Measurements from ENCODE around the gene CFAP100.

DNA sequence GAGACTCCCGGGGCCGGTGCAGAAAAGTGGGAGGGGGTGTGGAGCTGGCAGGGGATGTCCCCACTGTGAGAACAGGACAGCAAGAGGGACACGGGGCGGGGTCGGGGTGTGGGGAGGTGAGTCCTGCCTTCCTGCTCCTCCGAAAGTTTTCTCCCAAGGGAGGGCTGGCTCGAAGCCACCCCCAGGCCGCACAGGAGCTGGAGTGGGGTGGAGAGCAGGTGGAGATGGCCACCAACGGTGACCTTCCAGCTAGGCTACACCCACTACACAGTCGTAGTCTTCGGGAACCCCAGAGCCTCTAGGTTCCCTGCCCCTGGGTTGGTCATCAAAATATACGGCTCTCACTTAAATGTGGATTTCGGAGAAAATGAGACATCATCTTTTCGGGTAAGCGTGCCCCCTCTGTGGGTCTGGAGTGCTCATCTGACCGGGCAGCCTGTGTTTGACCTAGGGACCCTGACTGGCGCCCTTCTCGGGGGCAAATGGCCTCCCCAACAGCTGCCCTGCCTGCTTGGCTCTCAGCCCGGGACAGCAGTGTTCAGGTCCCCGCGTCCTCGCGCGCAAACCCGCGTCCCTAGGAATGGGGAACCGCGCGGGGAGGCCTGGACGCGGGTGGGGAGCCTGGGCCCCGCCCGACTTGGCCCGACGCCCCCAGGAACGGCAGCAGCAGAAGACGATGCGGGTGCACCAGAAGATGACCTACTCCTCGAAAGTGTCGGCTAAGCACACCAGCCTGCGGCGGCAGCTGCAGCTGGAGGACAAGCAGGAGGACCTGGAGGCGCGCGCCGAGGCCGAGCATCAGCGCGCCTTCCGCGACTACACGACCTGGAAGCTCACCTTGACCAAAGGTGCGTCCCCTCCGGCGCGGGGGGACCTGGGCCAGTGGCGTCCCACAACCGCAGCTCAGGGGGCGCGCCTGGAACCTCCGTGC is 21.2 kb downstream of the CFAP100 start:
- TF ChIP-seq, protein P1, sequence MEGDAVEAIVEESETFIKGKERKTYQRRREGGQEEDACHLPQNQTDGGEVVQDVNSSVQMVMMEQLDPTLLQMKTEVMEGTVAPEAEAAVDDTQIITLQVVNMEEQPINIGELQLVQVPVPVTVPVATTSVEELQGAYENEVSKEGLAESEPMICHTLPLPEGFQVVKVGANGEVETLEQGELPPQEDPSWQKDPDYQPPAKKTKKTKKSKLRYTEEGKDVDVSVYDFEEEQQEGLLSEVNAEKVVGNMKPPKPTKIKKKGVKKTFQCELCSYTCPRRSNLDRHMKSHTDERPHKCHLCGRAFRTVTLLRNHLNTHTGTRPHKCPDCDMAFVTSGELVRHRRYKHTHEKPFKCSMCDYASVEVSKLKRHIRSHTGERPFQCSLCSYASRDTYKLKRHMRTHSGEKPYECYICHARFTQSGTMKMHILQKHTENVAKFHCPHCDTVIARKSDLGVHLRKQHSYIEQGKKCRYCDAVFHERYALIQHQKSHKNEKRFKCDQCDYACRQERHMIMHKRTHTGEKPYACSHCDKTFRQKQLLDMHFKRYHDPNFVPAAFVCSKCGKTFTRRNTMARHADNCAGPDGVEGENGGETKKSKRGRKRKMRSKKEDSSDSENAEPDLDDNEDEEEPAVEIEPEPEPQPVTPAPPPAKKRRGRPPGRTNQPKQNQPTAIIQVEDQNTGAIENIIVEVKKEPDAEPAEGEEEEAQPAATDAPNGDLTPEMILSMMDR (IDR thresholded peaks at IDR 0.05): no peak
- TF ChIP-seq POLR2A (IDR thresholded peaks at IDR 0.05): no peak

All from esophagus squamous epithelium (tissue), 4 donors.